GM10266 (cell line): ENCODE data around the gene TFF2.

ENCODE experiments used
- DNase-seq: peaks from one replicate; pipeline ENCODE4 v3.0.0; 2012; ENCODE audit errors: extremely low spot score
- TF ChIP-seq, protein P1 (sequence below): IDR thresholded peaks from 2 replicates; pipeline ENCODE4 v1.5.1; 2012; ENCODE audit warnings: mild to moderate bottlenecking, low read depth; ENCODE audit not compliant: control insufficient read depth, insufficient read depth; ENCODE audit errors: missing control alignments

TFF2 gene

GRCh38 chr21:42312626-42313104 lies 38.1 kb downstream of the TFF2 start:
- no peak for DNase-seq
- TF ChIP-seq, protein P1, sequence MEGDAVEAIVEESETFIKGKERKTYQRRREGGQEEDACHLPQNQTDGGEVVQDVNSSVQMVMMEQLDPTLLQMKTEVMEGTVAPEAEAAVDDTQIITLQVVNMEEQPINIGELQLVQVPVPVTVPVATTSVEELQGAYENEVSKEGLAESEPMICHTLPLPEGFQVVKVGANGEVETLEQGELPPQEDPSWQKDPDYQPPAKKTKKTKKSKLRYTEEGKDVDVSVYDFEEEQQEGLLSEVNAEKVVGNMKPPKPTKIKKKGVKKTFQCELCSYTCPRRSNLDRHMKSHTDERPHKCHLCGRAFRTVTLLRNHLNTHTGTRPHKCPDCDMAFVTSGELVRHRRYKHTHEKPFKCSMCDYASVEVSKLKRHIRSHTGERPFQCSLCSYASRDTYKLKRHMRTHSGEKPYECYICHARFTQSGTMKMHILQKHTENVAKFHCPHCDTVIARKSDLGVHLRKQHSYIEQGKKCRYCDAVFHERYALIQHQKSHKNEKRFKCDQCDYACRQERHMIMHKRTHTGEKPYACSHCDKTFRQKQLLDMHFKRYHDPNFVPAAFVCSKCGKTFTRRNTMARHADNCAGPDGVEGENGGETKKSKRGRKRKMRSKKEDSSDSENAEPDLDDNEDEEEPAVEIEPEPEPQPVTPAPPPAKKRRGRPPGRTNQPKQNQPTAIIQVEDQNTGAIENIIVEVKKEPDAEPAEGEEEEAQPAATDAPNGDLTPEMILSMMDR = no peak

DNA sequence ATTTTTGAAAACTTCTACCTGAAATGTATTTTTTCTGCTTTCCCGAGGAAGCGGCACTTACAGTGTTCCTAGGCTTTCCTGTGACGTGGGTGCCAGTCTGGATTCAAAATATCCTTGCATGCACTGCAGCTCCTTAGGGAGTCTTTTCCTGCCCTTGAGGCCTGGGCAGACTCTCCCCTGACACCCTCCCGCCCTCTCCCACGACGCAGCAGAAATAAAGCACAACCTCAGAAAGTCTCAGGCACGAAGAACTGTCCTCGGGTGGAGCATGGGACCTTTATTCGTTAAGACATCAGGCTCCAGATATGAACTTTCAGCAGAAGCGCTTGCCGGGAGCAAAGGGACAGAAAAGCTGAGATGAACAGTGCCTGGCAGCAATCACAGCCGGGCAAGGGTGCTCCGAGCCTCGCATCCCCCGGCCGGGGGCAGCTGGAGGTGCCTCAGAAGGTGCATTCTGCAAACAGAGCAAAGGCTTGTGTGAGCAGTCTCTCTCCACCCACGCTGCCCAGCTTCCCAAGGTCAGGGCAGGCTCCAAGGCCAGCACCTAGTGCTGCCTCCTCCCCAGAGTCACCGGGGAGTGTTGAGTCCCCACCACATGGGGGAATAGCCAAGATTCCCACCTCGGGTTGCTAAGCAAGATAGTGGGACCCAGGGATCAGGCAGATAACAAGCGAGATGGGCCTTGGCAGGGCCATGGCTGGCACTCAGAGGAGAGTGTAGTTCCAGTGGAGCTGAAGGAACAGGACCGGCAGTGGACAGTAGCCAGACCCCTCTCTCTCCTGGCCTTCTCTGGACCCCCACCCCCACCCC lies 38.8 kb downstream of the TFF2 start:
- no peak for DNase-seq
- TF ChIP-seq, protein P1 = no peak

DNA sequence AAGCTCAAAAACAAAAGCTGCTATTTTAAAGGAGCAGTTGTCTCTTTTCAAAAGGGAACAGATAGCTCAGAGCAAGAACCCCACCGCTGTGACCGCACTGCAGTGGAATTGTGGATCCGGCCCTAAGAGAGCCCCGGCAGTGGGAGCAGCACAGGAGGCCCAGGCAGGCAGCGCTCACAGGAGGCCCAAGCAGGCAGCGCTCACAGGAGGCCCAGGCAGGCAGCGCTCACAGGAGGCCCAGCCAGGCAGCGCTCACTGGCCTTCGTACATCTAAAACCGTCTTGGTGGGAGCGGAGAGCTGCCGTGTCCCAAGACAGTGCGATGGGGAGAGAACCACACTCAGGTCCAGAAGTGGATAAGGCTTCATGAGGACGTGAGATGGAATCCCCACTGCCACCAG lies 39.6 kb downstream of the TFF2 start:
- no peak for DNase-seq
- TF ChIP-seq, protein P1 = no peak

- TF ChIP-seq, protein P1 = no peak
- no peak for DNase-seq
These were observed 40.3 kb downstream of the TFF2 start for GRCh38 chr21:42310411-42311001.

GRCh38 chr21:42309753-42310213 lies 41.0 kb downstream of the TFF2 start:
- DNase-seq = peak; percentile 84
- TF ChIP-seq, protein P1 = peak; percentile 97

DNA sequence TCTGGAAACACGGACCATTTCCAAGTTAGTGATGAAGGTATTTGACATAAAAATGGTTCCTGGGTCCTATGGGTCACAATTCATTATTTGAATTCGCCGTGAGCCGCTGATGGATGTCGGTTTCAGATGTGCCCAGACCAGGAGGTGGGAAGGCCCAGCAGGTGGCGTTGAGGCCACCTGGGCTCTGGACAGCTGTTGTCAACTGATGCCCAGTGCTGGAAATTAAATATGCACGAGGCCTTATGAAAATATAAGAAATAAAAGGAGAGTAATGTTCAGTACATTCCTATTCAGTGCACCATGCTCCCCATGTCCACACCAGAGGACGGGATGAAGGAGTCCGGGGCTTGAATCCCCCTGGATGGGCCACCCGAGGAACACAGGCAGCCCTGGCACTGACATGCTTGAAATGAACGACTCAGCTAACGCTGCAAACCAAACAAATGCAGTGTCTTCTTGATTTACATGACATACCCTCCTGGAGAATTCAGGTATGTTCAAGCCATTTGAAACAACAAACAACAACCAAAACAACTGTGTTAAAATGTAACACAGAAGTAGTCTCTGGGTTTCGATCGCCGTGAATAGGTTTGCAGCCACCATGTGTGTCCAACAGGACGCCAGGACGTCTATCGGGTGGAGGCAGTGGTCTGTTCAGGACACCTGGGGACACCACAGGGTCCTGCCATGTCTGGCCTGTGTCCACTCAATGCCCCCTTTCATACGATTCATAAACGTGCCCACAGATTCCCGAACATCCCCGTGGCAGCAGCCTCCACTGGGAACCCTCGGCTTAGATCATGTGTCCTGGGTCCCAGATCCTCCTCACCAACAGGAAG lies 41.7 kb downstream of the TFF2 start:
- no peak for DNase-seq
- TF ChIP-seq, protein P1 = peak; percentile 9
